Activated CD8-positive, alpha-beta memory T cell treated with anti-CD3 and anti-CD28 coated beads for 4 hours (primary cell): ENCODE data around the gene DCST2.

ENCODE experiments used
- DNase-seq, 2 donors: peaks; one replicate each; pipeline ENCODE4 v3.0.0-alpha.2; 2020; ENCODE audit warnings: low read depth in 2 of 2

DCST2 gene

GRCh38 chr1:155049651-155050559 lies 16.3 kb upstream of the DCST2 start:
- DNase-seq = no peak

- no peak for DNase-seq
Measured at GRCh38 chr1:155048449-155049334, 15.1 kb upstream of the DCST2 start.

- DNase-seq = no peak
Measured at GRCh38 chr1:155044812-155045657, 11.5 kb upstream of the DCST2 start.

GRCh38 chr1:155044365-155044764 lies 10.8 kb upstream of the DCST2 start:
- no peak for DNase-seq

- DNase-seq = no peak
Measured at GRCh38 chr1:155043793-155044192, 10.2 kb upstream of the DCST2 start.

- DNase-seq = no peak
Measured at GRCh38 chr1:155043301-155043702, 9.7 kb upstream of the DCST2 start.

GRCh38 chr1:155042789-155043188 lies 9.2 kb upstream of the DCST2 start:
- no peak for DNase-seq

- DNase-seq = no peak
Measured at GRCh38 chr1:155040358-155041093, 6.9 kb upstream of the DCST2 start.

- no peak for DNase-seq
Measured at GRCh38 chr1:155039308-155039669, 5.7 kb upstream of the DCST2 start.

GRCh38 chr1:155038602-155039307 lies 5.2 kb upstream of the DCST2 start:
- DNase-seq = no peak

- no peak for DNase-seq
Measured at GRCh38 chr1:155037851-155038441, 4.4 kb upstream of the DCST2 start.

GRCh38 chr1:155037043-155037442 lies 3.5 kb upstream of the DCST2 start:
- DNase-seq = no peak

- DNase-seq = no peak
Measured at GRCh38 chr1:155035936-155036335, 2.4 kb upstream of the DCST2 start.

- DNase-seq = no peak
Measured at GRCh38 chr1:155034318-155035208, 982 bp upstream of the DCST2 start.

GRCh38 chr1:155032886-155033285 lies 695 bp downstream of the DCST2 start:
- no peak for DNase-seq

GRCh38 chr1:155030899-155031298 lies 2.7 kb downstream of the DCST2 start:
- no peak for DNase-seq

GRCh38 chr1:155030243-155030795 lies 3.3 kb downstream of the DCST2 start:
- no peak for DNase-seq

- no peak for DNase-seq
Measured at GRCh38 chr1:155029513-155030242, 3.9 kb downstream of the DCST2 start.
